ENCODE results near the gene LCN1. TPM values are rescaled to one million over a fixed set of nuclear protein-coding genes. Genes with fewer than 3 reads are reported as not detected.

Gene LCN1
- total and polyA plus RNA-seq, 2 experiments from 2014 or later: 0.27 TPM; not detected in 1

- Mint-ChIP-seq H3K36me3 (ENCODE audit: low read depth) (peaks cover 7% of the 10 kb centered on the region; the same call in 2 of the 3 replicates), H3K27me3 (ENCODE audit: insufficient read depth, low read depth, poor library complexity) (peaks cover 8% of the 10 kb centered on the region), H3K4me3 (no peak overlapping the region), H3K9me3 (peaks cover 15% of the 10 kb centered on the region), H3K4me1 (peaks cover 10% of the 10 kb centered on the region), H3K27ac (no peak overlapping the region)
- Histone ChIP-seq H3K79me2 (replicated peaks; ENCODE audit: insufficient read depth) (no peaks in the 10 kb centered on the region), H3K27ac (ENCODE audit: low read depth) (no peak overlapping the region), H3K36me3 (ENCODE audit: insufficient read depth) (no peaks in the 10 kb centered on the region), H3K4me2 (no peak overlapping the region), H3K9me2 (ENCODE audit: insufficient read depth) (no peaks in the 10 kb centered on the region), H3K4me1 (ENCODE audit: insufficient read depth) (no peaks in the 10 kb centered on the region), H3F3A (replicated peaks; ENCODE audit: low read depth) (no peaks in the 10 kb centered on the region), H4K20me1 (replicated peaks; ENCODE audit: insufficient read depth) (no peaks in the 10 kb centered on the region), H3K27me3 (ENCODE audit: insufficient read depth) (no peaks in the 10 kb centered on the region), H2AFZ (no peak overlapping the region), H3K4me3 (no peak overlapping the region)
- TF ChIP-seq ZNF462 (CRISPR knock-in tag; IDR thresholded peaks at IDR 0.05) (no peak), EZH2phosphoT487 (IDR thresholded peaks at IDR 0.05; ENCODE audit: unreplicated experiment) (no peak), POLR2AphosphoS5 (IDR thresholded peaks at IDR 0.05; ENCODE audit: low read depth) (no peak), ZNF114 (CRISPR knock-in tag; IDR thresholded peaks at IDR 0.05) (no peak), EZH2 (IDR thresholded peaks at IDR 0.05; ENCODE audit: low read depth, unreplicated experiment) (no peak), NANOG (IDR thresholded peaks at IDR 0.05; ENCODE audit: borderline replicate concordance) (no peak), JUNB (IDR thresholded peaks at IDR 0.05; ENCODE audit: unreplicated experiment) (no peak), ETS1 (IDR thresholded peaks at IDR 0.05) (no peak)
- TF ChIP-seq, protein P1, sequence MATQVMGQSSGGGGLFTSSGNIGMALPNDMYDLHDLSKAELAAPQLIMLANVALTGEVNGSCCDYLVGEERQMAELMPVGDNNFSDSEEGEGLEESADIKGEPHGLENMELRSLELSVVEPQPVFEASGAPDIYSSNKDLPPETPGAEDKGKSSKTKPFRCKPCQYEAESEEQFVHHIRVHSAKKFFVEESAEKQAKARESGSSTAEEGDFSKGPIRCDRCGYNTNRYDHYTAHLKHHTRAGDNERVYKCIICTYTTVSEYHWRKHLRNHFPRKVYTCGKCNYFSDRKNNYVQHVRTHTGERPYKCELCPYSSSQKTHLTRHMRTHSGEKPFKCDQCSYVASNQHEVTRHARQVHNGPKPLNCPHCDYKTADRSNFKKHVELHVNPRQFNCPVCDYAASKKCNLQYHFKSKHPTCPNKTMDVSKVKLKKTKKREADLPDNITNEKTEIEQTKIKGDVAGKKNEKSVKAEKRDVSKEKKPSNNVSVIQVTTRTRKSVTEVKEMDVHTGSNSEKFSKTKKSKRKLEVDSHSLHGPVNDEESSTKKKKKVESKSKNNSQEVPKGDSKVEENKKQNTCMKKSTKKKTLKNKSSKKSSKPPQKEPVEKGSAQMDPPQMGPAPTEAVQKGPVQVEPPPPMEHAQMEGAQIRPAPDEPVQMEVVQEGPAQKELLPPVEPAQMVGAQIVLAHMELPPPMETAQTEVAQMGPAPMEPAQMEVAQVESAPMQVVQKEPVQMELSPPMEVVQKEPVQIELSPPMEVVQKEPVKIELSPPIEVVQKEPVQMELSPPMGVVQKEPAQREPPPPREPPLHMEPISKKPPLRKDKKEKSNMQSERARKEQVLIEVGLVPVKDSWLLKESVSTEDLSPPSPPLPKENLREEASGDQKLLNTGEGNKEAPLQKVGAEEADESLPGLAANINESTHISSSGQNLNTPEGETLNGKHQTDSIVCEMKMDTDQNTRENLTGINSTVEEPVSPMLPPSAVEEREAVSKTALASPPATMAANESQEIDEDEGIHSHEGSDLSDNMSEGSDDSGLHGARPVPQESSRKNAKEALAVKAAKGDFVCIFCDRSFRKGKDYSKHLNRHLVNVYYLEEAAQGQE (IDR thresholded peaks at IDR 0.05; ENCODE audit: unreplicated experiment): no peak
- DNase-seq (ENCODE audit: low spot score) (no peak), ATAC-seq (no peak)
Measured at GRCh38 chr9:135567311-135567710, 46.1 kb downstream of the LCN1 start.

All from GM23338 (cell line).